Measurements from ENCODE around the gene TRIM47.

Gene TRIM47

GRCh38 chr17:75847614-75848522, 30.5 kb downstream of the TRIM47 start:
- DNase-seq, result no peak
- H3K4me3 Mint-ChIP-seq, result no peak overlapping the region
- H3K27ac Mint-ChIP-seq, result peak overlapping the region; percentile 77
- H3K4me1 Mint-ChIP-seq, result peaks cover 31% of the 10 kb centered on the region
- H3K27me3 Mint-ChIP-seq, result no peaks in the 10 kb centered on the region
- peaks cover 56% of the 10 kb centered on the region for H3K36me3 Mint-ChIP-seq
- CTCF ChIA-PET, result interaction anchor here (0.5 to 8.0 kb wide), 23 partner anchors 7 to 94 kb away, joined by 3 to 74 read pairs (median 4); partner anchors contain the start of genes GALK1, TRIM65 and WBP2
- H3K9me3 Mint-ChIP-seq, result no peaks in the 10 kb centered on the region

GRCh38 chr17:75846692-75847613, 31.4 kb downstream of the TRIM47 start:
- no peak for DNase-seq
- CTCF ChIA-PET, result interaction anchor here (1.0 to 8.0 kb wide), 15 partner anchors 8 to 94 kb away, joined by 3 to 74 read pairs (median 6); partner anchors contain the start of genes GALK1, TRIM65 and WBP2
- Mint-ChIP-seq H3K27ac (no peak overlapping the region), H3K36me3 (peaks cover 55% of the 10 kb centered on the region), H3K27me3 (no peaks in the 10 kb centered on the region), H3K4me3 (no peak overlapping the region), H3K9me3 (no peaks in the 10 kb centered on the region), H3K4me1 (peaks cover 32% of the 10 kb centered on the region)

- Mint-ChIP-seq H3K27ac (peak overlapping the region; percentile 83), H3K27me3 (no peaks in the 10 kb centered on the region), H3K36me3 (peaks cover 52% of the 10 kb centered on the region), H3K4me3 (no peak overlapping the region), H3K4me1 (peaks cover 29% of the 10 kb centered on the region), H3K9me3 (no peaks in the 10 kb centered on the region)
- no peak for DNase-seq
- CTCF ChIA-PET, result interaction anchor here (0.9 to 8.0 kb wide), 8 partner anchors 9 to 93 kb away, joined by 3 to 74 read pairs (median 6); partner anchors contain the start of genes GALK1 and WBP2
Measured at GRCh38 chr17:75845933-75846691, 32.3 kb downstream of the TRIM47 start.

GRCh38 chr17:75845058-75845711, 33.2 kb downstream of the TRIM47 start:
- CTCF ChIA-PET, result interaction anchor here (1.1 to 8.0 kb wide), 9 partner anchors 10 to 92 kb away, joined by 3 to 74 read pairs (median 6); partner anchors contain the start of genes GALK1 and WBP2
- H3K36me3 Mint-ChIP-seq, result peaks cover 47% of the 10 kb centered on the region

GRCh38 chr17:75844530-75845057, 33.8 kb downstream of the TRIM47 start:
- Mint-ChIP-seq H3K36me3 (peaks cover 45% of the 10 kb centered on the region), H3K4me1 (peaks cover 31% of the 10 kb centered on the region), H3K27me3 (no peaks in the 10 kb centered on the region), H3K27ac (peak overlapping the region; percentile 97), H3K9me3 (no peaks in the 10 kb centered on the region), H3K4me3 (peak overlapping the region; percentile 96)
- CTCF ChIA-PET, result interaction anchor here (1.1 to 8.0 kb wide), 9 partner anchors 10 to 91 kb away, joined by 3 to 74 read pairs (median 6); partner anchors contain the start of genes GALK1 and WBP2
- DNase-seq, result peak; percentile 57

More at GRCh38 chr17:75845058-75845711, 33.2 kb downstream of the TRIM47 start:
- Mint-ChIP-seq H3K27ac (peak overlapping the region; percentile 97), H3K9me3 (no peaks in the 10 kb centered on the region), H3K27me3 (no peaks in the 10 kb centered on the region), H3K4me3 (peak overlapping the region; percentile 52), H3K4me1 (peaks cover 31% of the 10 kb centered on the region)
- peak; percentile 76 for DNase-seq

- DNase-seq, result peak; percentile 81
- H3K4me3 Mint-ChIP-seq, result peak within 1 kb of the TSS; percentile 96
- peaks cover 31% of the 10 kb centered on the region for H3K4me1 Mint-ChIP-seq
- CTCF ChIA-PET, result interaction anchor here (0.9 to 8.0 kb wide), 10 partner anchors 10 to 91 kb away, joined by 3 to 74 read pairs (median 4); partner anchors contain the start of gene WBP2
- H3K36me3 Mint-ChIP-seq, result peaks cover 49% of the 10 kb centered on the region
- no peaks in the 10 kb centered on the region for H3K9me3 Mint-ChIP-seq
- H3K27me3 Mint-ChIP-seq, result no peaks in the 10 kb centered on the region
- peak within 1 kb of the TSS; percentile 97 for H3K27ac Mint-ChIP-seq
Measured at GRCh38 chr17:75843577-75844529, 34.5 kb downstream of the TRIM47 start, which contains the start of gene UNC13D. Gene UNC13D (minus strand): TSS chr17:75844404. CDS start chr17:75844337, 67 bp downstream.

- H3K4me3 Mint-ChIP-seq, result peak overlapping the region; percentile 96
- H3K27me3 Mint-ChIP-seq, result no peaks in the 10 kb centered on the region
- H3K36me3 Mint-ChIP-seq, result peaks cover 46% of the 10 kb centered on the region
- H3K27ac Mint-ChIP-seq, result peak overlapping the region; percentile 97
- peak; percentile 61 for DNase-seq
- CTCF ChIA-PET, result interaction anchor here (0.9 to 8.0 kb wide), 7 partner anchors 9 to 90 kb away, joined by 3 to 74 read pairs (median 5); partner anchors contain the start of gene WBP2
- no peaks in the 10 kb centered on the region for H3K9me3 Mint-ChIP-seq
- peaks cover 28% of the 10 kb centered on the region for H3K4me1 Mint-ChIP-seq
Measured at GRCh38 chr17:75842963-75843576, 35.3 kb downstream of the TRIM47 start.

GRCh38 chr17:75842411-75842810, 36.0 kb downstream of the TRIM47 start:
- Mint-ChIP-seq H3K4me3 (peak overlapping the region; percentile 96), H3K4me1 (peaks cover 26% of the 10 kb centered on the region), H3K9me3 (no peaks in the 10 kb centered on the region), H3K36me3 (peaks cover 46% of the 10 kb centered on the region), H3K27me3 (no peaks in the 10 kb centered on the region), H3K27ac (peak overlapping the region; percentile 42)
- DNase-seq, result no peak
- CTCF ChIA-PET, result interaction anchor here (0.9 to 8.0 kb wide), 4 partner anchors 8 to 19 kb away, joined by 3 to 74 read pairs (median 30); no protein-coding TSS in a partner anchor

GRCh38 chr17:75840799-75841164, 37.6 kb downstream of the TRIM47 start:
- H3K27me3 Mint-ChIP-seq, result no peaks in the 10 kb centered on the region
- H3K4me1 Mint-ChIP-seq, result peaks cover 26% of the 10 kb centered on the region
- no peaks in the 10 kb centered on the region for H3K9me3 Mint-ChIP-seq
- CTCF ChIA-PET, result interaction anchor here (1.1 kb wide), 1 partner anchor 12 kb away, joined by 3 read pairs; no protein-coding TSS in a partner anchor
- H3K4me3 Mint-ChIP-seq, result no peak overlapping the region
- DNase-seq, result no peak
- peak overlapping the region; percentile 33 for H3K27ac Mint-ChIP-seq
- H3K36me3 Mint-ChIP-seq, result peaks cover 35% of the 10 kb centered on the region

- Mint-ChIP-seq H3K27ac (peak overlapping the region; percentile 33), H3K4me1 (peaks cover 24% of the 10 kb centered on the region), H3K27me3 (no peaks in the 10 kb centered on the region), H3K36me3 (peaks cover 31% of the 10 kb centered on the region), H3K4me3 (no peak overlapping the region), H3K9me3 (no peaks in the 10 kb centered on the region)
- DNase-seq, result no peak
- CTCF ChIA-PET, result interaction anchor here (1.0 to 1.1 kb wide), 3 partner anchors 7 to 13 kb away, joined by 3 read pairs; no protein-coding TSS in a partner anchor
Measured at GRCh38 chr17:75839942-75840798, 38.2 kb downstream of the TRIM47 start.

Measured in activated naive CD4-positive, alpha-beta T cell treated with anti-CD3 and anti-CD28 coated beads, Interleukin-2, amount 10 ng/mL, durations not matched to agents 7 days and 5 days (primary cell).